Measurements from ENCODE around the gene GNAI1.

The GNAI1 gene

DNA sequence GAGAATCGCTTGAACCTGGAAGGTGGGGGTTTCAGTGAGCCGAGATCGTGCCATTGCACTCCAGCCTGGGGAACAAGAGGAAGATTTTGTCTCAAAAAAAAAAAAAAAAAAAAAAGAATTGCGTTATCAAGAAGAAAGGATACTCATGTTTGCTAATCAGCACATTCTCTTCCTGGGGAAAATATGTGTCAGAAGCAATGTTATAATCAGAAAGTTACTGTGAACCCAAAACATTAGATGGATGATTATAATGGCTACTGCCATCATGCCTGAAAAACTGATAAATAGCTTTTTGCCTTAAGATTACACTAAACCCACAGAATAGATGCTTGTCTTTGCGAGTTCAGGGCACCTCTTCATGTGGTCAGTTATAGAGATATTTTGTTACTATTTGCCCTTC lies 24.3 kb upstream of the GNAI1 start:
- no peak overlapping the region for H3K27ac ChIP-seq (ENCODE audit: low read depth, low read length)
- TF ChIP-seq, protein P1, sequence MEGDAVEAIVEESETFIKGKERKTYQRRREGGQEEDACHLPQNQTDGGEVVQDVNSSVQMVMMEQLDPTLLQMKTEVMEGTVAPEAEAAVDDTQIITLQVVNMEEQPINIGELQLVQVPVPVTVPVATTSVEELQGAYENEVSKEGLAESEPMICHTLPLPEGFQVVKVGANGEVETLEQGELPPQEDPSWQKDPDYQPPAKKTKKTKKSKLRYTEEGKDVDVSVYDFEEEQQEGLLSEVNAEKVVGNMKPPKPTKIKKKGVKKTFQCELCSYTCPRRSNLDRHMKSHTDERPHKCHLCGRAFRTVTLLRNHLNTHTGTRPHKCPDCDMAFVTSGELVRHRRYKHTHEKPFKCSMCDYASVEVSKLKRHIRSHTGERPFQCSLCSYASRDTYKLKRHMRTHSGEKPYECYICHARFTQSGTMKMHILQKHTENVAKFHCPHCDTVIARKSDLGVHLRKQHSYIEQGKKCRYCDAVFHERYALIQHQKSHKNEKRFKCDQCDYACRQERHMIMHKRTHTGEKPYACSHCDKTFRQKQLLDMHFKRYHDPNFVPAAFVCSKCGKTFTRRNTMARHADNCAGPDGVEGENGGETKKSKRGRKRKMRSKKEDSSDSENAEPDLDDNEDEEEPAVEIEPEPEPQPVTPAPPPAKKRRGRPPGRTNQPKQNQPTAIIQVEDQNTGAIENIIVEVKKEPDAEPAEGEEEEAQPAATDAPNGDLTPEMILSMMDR (IDR thresholded peaks at IDR 0.05; ENCODE audit: low read depth, low read length, poor library complexity, severe bottlenecking): no peak
- no peak for TF ChIP-seq EZH2phosphoT487 (IDR thresholded peaks at IDR 0.05; ENCODE audit: borderline replicate concordance, low read length)

DNA sequence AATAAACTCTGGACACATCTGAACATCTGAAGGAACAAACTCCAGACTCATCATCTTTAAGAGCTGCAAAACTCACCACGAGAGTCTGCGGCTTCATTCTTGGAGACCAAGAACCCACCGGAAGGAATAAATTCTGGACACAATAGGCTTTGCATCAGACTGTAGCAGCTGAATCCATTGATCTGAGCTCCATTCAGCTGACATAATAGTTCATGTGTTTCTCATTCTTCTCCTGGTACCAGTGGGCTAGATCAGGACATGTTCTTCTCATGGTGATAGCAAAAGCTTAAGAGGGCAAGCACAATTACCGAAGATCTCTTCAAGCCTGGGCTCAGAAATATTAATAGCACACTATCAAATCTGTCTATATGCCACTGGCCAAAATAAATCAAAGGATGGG lies 20.5 kb upstream of the GNAI1 start:
- no peak overlapping the region for H3K27ac ChIP-seq (ENCODE audit: low read depth, low read length)
- no peaks in the 10 kb centered on the region for H3K4me1 ChIP-seq (ENCODE audit: control insufficient read depth, low read length)
- no peak overlapping the region for H3K4me2 ChIP-seq (ENCODE audit: low read length)
- H3K36me3 ChIP-seq (ENCODE audit: control insufficient read depth, low read length): no peaks in the 10 kb centered on the region
- no peaks in the 10 kb centered on the region for H3K9me3 ChIP-seq (ENCODE audit: control insufficient read depth, insufficient read depth, low read length)
- no peaks in the 10 kb centered on the region for H3K27me3 ChIP-seq (ENCODE audit: control insufficient read depth, low read length)
- no peaks in the 10 kb centered on the region for H4K20me1 ChIP-seq (ENCODE audit: control insufficient read depth, insufficient read depth, low read depth, low read length)
- H3K9me2 ChIP-seq (replicated peaks; ENCODE audit: control insufficient read depth, low read length): no peaks in the 10 kb centered on the region
- H3K4me3 ChIP-seq (ENCODE audit: low read length): no peak overlapping the region
- TF ChIP-seq, protein P1 (IDR thresholded peaks at IDR 0.05; ENCODE audit: low read depth, low read length, poor library complexity, severe bottlenecking): no peak
- TF ChIP-seq EZH2phosphoT487 (IDR thresholded peaks at IDR 0.05; ENCODE audit: borderline replicate concordance, low read length): no peak
- H3F3A ChIP-seq (ENCODE audit: control insufficient read depth, insufficient read depth): no peaks in the 10 kb centered on the region
- H3K79me2 ChIP-seq (ENCODE audit: control insufficient read depth, low read length): no peaks in the 10 kb centered on the region

More for the DNA sequence above, 24.3 kb upstream of the GNAI1 start:
- no peaks in the 10 kb centered on the region for H3K27me3 ChIP-seq (ENCODE audit: control insufficient read depth, low read length)
- no peaks in the 10 kb centered on the region for H3K4me1 ChIP-seq (ENCODE audit: control insufficient read depth, low read length)
- no peaks in the 10 kb centered on the region for H3K79me2 ChIP-seq (ENCODE audit: control insufficient read depth, low read length)
- no peaks in the 10 kb centered on the region for H3K36me3 ChIP-seq (ENCODE audit: control insufficient read depth, low read length)
- no peaks in the 10 kb centered on the region for H3K9me3 ChIP-seq (ENCODE audit: control insufficient read depth, insufficient read depth, low read length)
- no peaks in the 10 kb centered on the region for H3F3A ChIP-seq (ENCODE audit: control insufficient read depth, insufficient read depth)
- H3K4me3 ChIP-seq (ENCODE audit: low read length): no peak overlapping the region
- no peaks in the 10 kb centered on the region for H3K9me2 ChIP-seq (replicated peaks; ENCODE audit: control insufficient read depth, low read length)
- no peak overlapping the region for H3K4me2 ChIP-seq (ENCODE audit: low read length)
- no peaks in the 10 kb centered on the region for H4K20me1 ChIP-seq (ENCODE audit: control insufficient read depth, insufficient read depth, low read depth, low read length)

DNA sequence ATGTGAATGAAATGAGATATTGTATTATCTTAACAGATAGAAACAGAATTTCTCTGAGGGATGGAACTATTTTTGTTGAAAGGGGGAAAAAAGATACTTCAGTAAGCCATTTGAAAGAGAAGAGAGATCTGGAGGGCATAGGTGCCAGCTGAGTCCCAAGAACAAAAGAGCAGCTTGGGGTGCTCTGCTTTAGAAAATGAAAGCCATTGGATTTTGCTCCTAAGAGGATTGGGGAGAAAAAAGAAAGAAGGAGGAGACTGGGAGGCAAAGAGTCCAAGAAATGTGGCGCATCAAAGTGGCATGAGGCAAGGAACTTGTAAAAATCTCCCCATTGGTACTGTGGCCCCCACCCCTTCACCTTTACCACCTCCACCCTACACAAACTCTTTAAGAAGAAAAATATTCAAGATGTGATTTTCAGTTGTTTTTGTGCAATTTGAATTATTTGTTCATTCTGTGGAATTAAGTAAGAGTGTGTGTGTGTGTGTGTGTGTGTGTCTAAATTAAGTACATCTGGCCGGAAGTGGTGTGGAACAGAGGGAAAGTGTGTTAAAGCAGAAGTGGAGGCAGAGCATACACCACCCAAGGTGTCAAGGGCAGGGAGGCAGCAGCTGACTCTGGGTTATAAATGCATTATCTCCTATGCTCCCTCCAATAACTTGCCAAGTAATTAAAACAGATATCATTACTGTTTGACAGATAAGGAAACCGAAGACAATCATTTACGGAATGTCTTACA lies 9.9 kb upstream of the GNAI1 start:
- Histone ChIP-seq H3K27ac (ENCODE audit: low read depth, low read length) (no peak overlapping the region), H3K36me3 (ENCODE audit: control insufficient read depth, low read length) (no peaks in the 10 kb centered on the region), H3K4me2 (ENCODE audit: low read length) (no peak overlapping the region), H4K20me1 (ENCODE audit: control insufficient read depth, insufficient read depth, low read depth, low read length) (no peaks in the 10 kb centered on the region), H3K9me3 (ENCODE audit: control insufficient read depth, insufficient read depth, low read length) (no peaks in the 10 kb centered on the region), H3K79me2 (ENCODE audit: control insufficient read depth, low read length) (no peaks in the 10 kb centered on the region), H3K4me1 (ENCODE audit: control insufficient read depth, low read length) (no peaks in the 10 kb centered on the region), H3K27me3 (ENCODE audit: control insufficient read depth, low read length) (no peaks in the 10 kb centered on the region), H3K4me3 (ENCODE audit: low read length) (no peak overlapping the region), H3K9me2 (replicated peaks; ENCODE audit: control insufficient read depth, low read length) (no peaks in the 10 kb centered on the region), H3F3A (ENCODE audit: control insufficient read depth, insufficient read depth) (no peaks in the 10 kb centered on the region)
- TF ChIP-seq, protein P1 (IDR thresholded peaks at IDR 0.05; ENCODE audit: low read depth, low read length, poor library complexity, severe bottlenecking): no peak
- no peak for TF ChIP-seq EZH2phosphoT487 (IDR thresholded peaks at IDR 0.05; ENCODE audit: borderline replicate concordance, low read length)
